Measurements from ENCODE around the gene OLR1. TPM values are rescaled to one million over a fixed set of nuclear protein-coding genes. Genes with fewer than 3 reads are reported as not detected.

OLR1 gene
- total and polyA plus RNA-seq, 2 donors (not counting 1 experiment from before 2014, with no cell fraction given): not detected

- peaks cover 0 to 4% of the 10 kb centered on the region in 2 donors for H3K4me1 ChIP-seq (ENCODE audit: control insufficient read depth in 2 of 2, insufficient read depth in 2 of 2, low read length in 2 of 2)
- Mint-ChIP-seq H3K4me3 (no peak overlapping the region), H3K4me1 (peaks cover 3% of the 10 kb centered on the region), H3K27ac (no peak overlapping the region), H3K27me3 (peaks cover 42% of the 10 kb centered on the region), H3K9me3 (ENCODE audit: insufficient read depth) (no peaks in the 10 kb centered on the region)
- peaks cover 0 to 4% (median 0%) of the 10 kb centered on the region in 3 donors for H3K9me3 ChIP-seq (ENCODE audit: control extremely low read depth in 1 of 3, control insufficient read depth in 2 of 3, insufficient read depth in 1 of 3, low read length in 2 of 3)
- no peaks in the 10 kb centered on the region for H4K20me1 ChIP-seq (ENCODE audit: control insufficient read depth, insufficient read depth, low read length, poor library complexity, severe bottlenecking)
- ATAC-seq (ENCODE audit: low read depth) (no peak), DNase-seq (no peak)
- H3K36me3 ChIP-seq (replicated peaks in 1 of 2; ENCODE audit: control extremely low read depth in 1 of 2, control insufficient read depth in 1 of 2, extremely low read depth in 1 of 2, insufficient read depth in 2 of 2, low read length in 1 of 2): no peaks in the 10 kb centered on the region
- no peak overlapping the region for H3K4me3 ChIP-seq (ENCODE audit: control extremely low read depth in 1 of 5, extremely low read depth in 1 of 5, insufficient read depth in 1 of 5, low read depth in 2 of 5, low read length in 4 of 5)
- H3K79me2 ChIP-seq (ENCODE audit: control insufficient read depth, insufficient read depth, low read length): no peaks in the 10 kb centered on the region
- no peak for TF ChIP-seq EZH2 (IDR thresholded peaks at IDR 0.05; ENCODE audit: borderline replicate concordance, insufficient read depth, low read depth, low read length, poor library complexity, severe bottlenecking)
- no peak overlapping the region for H2AFZ ChIP-seq (ENCODE audit: insufficient read depth, low read depth, low read length, poor library complexity, severe bottlenecking)
- H3K27me3 ChIP-seq (replicated peaks in 1 of 4; ENCODE audit: control extremely low read depth in 1 of 4, control insufficient read depth in 3 of 4, insufficient read depth in 4 of 4, low read length in 3 of 4): peaks cover 0 to 22% (median 9%) of the 10 kb centered on the region in 4 experiments
- no CpG with 5 or more reads among the region's 4 CpGs for WGBS (ENCODE audit: insufficient coverage)
- ChIA-PET POLR2A (no interaction called here), CTCF (interaction anchor here (0.7 kb wide), 1 partner anchor 17 kb away, joined by 3 read pairs; no protein-coding TSS in a partner anchor)
- H3K27ac ChIP-seq (ENCODE audit: low read length in 2 of 2): no peak overlapping the region
- no peak overlapping the region for H3K9ac ChIP-seq (ENCODE audit: low read length)
- intact Hi-C loops (cut with micrococcal nuclease): no loop called here
- no peak overlapping the region for H3K4me2 ChIP-seq (replicated peaks; ENCODE audit: low read depth, low read length, poor library complexity, severe bottlenecking)
Observed at GRCh38 chr12:10135126-10135525, 36.8 kb downstream of the OLR1 start.

GRCh38 chr12:10132850-10133370 lies 39.0 kb downstream of the OLR1 start:
- POLR2A ChIA-PET: no interaction called here
- no peak overlapping the region for H2AFZ ChIP-seq (ENCODE audit: insufficient read depth, low read depth, low read length, poor library complexity, severe bottlenecking)
- ATAC-seq (ENCODE audit: low read depth) (no peak), DNase-seq (no peak)
- TF ChIP-seq EZH2 (IDR thresholded peaks at IDR 0.05; ENCODE audit: borderline replicate concordance, insufficient read depth, low read depth, low read length, poor library complexity, severe bottlenecking): no peak
- no peak for TF ChIP-seq CTCF (IDR thresholded peaks at IDR 0.05)
- Mint-ChIP-seq H3K4me1 (peaks cover 14% of the 10 kb centered on the region), H3K27me3 (peaks cover 55% of the 10 kb centered on the region), H3K27ac (no peak overlapping the region), H3K4me3 (no peak overlapping the region), H3K9me3 (ENCODE audit: insufficient read depth) (no peaks in the 10 kb centered on the region)
- intact Hi-C loops (cut with micrococcal nuclease): no loop called here
- no peak overlapping the region for H3K9ac ChIP-seq (ENCODE audit: low read length)
- H3K79me2 ChIP-seq (ENCODE audit: control insufficient read depth, insufficient read depth, low read length): no peaks in the 10 kb centered on the region
- H3K4me2 ChIP-seq (replicated peaks; ENCODE audit: low read depth, low read length, poor library complexity, severe bottlenecking): no peak overlapping the region
- 100% methylated on average over 2 of the region's 6 CpGs for WGBS (ENCODE audit: insufficient coverage)
- no peak overlapping the region for H3K4me3 ChIP-seq (ENCODE audit: control extremely low read depth in 1 of 5, extremely low read depth in 1 of 5, insufficient read depth in 1 of 5, low read depth in 2 of 5, low read length in 4 of 5)
- H3K27me3 ChIP-seq (replicated peaks in 1 of 4; ENCODE audit: control extremely low read depth in 1 of 4, control insufficient read depth in 3 of 4, insufficient read depth in 4 of 4, low read length in 3 of 4): peaks cover 0 to 28% (median 17%) of the 10 kb centered on the region in 4 experiments
- H3K9me3 ChIP-seq (ENCODE audit: control extremely low read depth in 1 of 3, control insufficient read depth in 2 of 3, insufficient read depth in 1 of 3, low read length in 2 of 3): peaks cover 0 to 4% (median 0%) of the 10 kb centered on the region in 3 donors
- H4K20me1 ChIP-seq (ENCODE audit: control insufficient read depth, insufficient read depth, low read length, poor library complexity, severe bottlenecking): no peaks in the 10 kb centered on the region
- peaks cover 7 to 17% of the 10 kb centered on the region in 2 donors for H3K4me1 ChIP-seq (ENCODE audit: control insufficient read depth in 2 of 2, insufficient read depth in 2 of 2, low read length in 2 of 2)
- no peak overlapping the region for H3K27ac ChIP-seq (ENCODE audit: low read length in 2 of 2)
- CTCF ChIA-PET: interaction anchor here (1.0 to 2.0 kb wide), 2 partner anchors 20 to 319 kb away, joined by 3 to 5 read pairs; no protein-coding TSS in a partner anchor
- no peaks in the 10 kb centered on the region for H3K36me3 ChIP-seq (replicated peaks in 1 of 2; ENCODE audit: control extremely low read depth in 1 of 2, control insufficient read depth in 1 of 2, extremely low read depth in 1 of 2, insufficient read depth in 2 of 2, low read length in 1 of 2)
